ENCODE results near the gene SGPP1.
"Not testable (repeated sequence)": the region's sequence is repeated elsewhere in the genome, so short reads cannot be mapped to it uniquely, and the experiment has no call there.

SGPP1 gene, protein sequence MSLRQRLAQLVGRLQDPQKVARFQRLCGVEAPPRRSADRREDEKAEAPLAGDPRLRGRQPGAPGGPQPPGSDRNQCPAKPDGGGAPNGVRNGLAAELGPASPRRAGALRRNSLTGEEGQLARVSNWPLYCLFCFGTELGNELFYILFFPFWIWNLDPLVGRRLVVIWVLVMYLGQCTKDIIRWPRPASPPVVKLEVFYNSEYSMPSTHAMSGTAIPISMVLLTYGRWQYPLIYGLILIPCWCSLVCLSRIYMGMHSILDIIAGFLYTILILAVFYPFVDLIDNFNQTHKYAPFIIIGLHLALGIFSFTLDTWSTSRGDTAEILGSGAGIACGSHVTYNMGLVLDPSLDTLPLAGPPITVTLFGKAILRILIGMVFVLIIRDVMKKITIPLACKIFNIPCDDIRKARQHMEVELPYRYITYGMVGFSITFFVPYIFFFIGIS

DNA sequence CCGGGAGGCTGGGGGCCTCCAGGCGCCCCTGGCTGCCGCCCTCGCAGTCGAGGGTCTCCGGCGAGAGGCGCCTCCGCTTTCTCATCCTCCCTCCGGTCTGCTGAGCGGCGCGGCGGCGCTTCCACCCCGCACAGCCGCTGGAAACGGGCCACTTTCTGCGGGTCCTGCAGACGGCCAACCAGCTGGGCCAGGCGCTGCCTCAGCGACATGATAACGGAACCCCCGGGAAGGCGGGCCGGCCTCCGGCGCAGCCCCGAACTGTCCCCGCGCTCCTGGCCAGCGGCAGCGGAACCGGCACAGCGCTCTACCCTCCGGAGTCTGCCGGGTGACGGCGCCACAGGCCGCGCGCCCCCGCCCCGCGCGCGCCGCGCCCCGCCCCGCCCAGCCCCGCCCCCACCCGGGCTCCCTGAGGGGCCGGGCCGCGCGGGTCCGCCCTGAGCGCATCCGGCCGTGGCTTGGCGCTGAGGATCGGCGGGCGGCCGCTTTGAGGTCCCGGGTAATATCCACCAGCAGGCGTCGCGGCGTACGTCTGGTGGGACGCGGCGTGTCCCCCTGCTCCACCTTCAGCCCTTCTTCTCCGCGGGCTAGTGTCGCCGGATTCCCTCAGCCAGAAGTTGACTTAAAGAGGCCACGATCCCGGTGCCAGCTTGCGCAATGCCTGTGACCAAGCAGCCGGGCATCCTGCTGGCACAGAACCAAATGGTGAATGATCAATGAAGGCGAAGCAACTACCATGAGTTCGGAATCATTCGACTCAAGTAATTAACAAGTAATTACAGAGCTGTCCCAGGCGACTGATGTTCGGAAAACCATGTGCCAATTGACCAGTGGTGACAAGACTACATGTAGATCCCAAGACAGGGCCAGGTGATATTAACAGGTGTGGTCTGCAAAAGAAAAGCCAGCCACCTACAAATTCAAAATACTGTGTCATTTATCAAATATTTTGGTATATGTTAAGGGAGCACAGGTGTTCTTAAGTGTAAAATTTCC lies at the start of gene SGPP1:
TSS of gene SGPP1 (minus strand) at position 330 of the 993 bp plus-strand sequence. CDS start at position 209, 121 bp downstream.
- in situ Hi-C loops (cut with MboI; ENCODE audit: low sequenced_read_pairs): no loop called here

DNA sequence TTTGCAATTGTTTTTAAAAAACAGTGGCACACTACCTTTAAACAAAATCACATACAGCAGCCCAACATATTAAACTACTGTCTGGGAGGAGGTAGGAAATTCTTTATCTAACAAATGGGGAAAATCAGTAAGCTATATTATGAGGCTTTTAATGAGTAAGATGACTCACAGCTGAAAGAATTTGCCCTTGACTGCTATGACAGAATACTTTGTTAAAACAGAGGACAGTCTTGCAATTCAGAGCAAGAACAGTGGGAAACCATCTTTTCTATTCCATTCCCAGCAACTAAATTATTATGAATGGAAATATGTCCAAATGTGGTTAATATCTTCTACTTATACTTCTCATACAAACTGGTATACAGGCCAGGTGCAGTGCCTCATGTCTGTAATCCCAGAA lies 49.2 kb upstream of the SGPP1 start:
- in situ Hi-C loops (cut with MboI; ENCODE audit: low sequenced_read_pairs): no loop called here

DNA sequence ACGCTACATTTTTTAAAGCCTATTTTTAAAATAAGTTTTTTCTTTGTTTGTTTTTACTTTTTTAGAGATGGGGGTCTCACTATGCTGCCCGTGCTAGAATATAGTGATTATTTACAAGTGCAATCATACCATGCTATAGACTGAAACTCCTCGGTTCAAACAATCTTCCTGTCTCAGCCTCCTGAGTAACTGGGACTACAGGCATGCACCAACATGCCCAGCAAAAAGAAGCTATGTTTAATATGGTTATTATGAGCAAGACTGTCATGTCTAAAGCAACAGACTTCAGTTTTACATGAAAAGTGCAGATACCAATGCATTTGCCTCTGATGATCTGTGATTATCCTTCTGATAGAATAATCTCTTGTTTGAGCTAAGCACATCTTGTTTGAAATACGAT lies 45.6 kb upstream of the SGPP1 start:
- in situ Hi-C loops (cut with MboI; ENCODE audit: low sequenced_read_pairs): no loop called here

DNA sequence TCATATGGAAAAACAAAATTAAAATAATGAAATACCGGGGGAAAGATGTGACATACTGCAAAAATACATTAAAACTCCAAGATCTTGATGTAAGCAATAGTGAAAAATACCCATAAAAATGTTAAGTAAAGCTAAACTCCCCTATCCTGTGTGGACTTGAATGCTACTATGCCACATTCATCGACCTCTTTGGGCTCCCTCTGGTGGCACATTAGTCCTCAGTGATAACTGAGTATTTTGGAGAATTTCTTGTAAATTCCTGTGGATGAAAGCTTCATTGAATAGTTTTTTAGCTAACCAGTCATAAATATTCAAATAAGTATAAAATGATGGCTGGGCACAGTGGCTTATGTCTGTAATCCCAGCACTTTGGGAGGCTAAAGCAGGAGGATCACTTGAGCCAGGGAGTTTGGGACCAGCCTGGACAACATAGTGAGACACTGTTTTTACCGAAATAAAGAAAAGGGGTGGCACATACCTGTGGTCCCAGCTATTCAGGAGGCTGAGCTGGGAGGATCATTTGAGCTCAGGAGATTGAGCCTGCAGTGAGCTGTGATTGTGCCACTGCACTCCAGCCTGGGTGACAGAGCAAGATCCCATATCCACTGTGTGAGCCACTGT lies 42.4 kb upstream of the SGPP1 start:
- in situ Hi-C loops (cut with MboI; ENCODE audit: low sequenced_read_pairs): no loop called here

DNA sequence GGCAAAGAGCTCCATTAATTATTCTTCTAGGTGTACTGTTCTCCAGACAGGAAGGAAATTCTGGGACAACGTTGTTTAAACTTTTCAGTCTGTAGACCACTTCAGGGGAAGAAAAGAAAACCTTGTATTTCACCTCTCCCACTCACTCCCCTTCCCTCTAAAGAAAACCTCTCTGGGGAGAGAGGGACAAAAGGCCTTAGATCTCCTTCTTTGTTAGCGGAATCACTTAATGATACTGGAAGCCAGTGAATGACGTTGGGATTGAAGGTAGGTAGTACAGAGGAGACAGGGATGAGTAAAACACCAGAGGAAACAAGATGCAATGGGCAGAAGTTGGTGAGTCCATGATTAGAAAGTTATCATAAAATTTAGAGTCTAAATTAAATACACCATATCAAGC lies 38.7 kb upstream of the SGPP1 start:
- in situ Hi-C loops (cut with MboI; ENCODE audit: low sequenced_read_pairs): no loop called here

DNA sequence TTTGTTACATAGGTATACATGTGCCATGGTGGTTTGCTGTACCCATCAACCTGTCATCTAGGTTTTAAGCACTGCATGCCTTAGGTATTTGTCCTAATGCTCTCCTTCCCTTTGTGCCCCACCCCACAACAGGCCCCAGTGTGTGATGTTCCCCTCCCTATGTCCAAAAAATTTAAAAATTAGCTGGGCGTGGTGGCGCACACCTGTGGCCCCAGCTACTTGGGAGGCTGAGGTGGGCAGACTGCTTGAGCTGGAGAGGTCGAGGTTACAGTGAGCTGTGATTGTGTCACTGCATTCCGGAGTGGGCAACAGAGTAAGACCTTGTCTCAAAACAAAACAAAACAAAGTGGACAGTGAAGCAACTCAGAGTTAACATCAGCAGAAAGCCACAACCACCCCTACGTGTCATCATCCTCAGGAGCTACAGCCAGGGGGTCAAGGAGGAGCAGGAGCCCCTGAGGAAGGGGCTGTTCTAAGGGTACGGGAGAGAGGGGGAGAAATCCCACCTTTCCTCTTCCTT lies 36.8 kb upstream of the SGPP1 start:
- in situ Hi-C loops (cut with MboI; ENCODE audit: low sequenced_read_pairs): no loop called here

DNA sequence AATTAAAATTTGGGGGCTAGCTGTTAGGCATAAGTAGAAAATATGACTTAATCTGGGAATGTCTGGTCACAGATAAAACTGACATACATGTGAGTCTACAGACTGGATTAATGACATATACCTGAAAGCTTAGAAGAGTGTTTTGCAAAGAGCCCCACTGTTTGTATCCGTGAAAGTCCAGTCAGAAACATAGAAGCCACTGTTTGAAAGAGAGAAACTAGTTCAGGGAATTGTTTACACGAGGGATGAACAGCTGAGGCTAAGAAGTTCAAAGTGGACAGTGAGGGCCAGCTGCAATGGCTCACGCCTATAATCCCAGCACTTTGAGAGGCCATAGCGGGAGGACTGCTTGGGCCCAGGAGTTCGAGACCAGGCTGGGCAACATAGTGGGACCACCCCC lies 36.2 kb upstream of the SGPP1 start:
- in situ Hi-C loops (cut with MboI; ENCODE audit: low sequenced_read_pairs): no loop called here

DNA sequence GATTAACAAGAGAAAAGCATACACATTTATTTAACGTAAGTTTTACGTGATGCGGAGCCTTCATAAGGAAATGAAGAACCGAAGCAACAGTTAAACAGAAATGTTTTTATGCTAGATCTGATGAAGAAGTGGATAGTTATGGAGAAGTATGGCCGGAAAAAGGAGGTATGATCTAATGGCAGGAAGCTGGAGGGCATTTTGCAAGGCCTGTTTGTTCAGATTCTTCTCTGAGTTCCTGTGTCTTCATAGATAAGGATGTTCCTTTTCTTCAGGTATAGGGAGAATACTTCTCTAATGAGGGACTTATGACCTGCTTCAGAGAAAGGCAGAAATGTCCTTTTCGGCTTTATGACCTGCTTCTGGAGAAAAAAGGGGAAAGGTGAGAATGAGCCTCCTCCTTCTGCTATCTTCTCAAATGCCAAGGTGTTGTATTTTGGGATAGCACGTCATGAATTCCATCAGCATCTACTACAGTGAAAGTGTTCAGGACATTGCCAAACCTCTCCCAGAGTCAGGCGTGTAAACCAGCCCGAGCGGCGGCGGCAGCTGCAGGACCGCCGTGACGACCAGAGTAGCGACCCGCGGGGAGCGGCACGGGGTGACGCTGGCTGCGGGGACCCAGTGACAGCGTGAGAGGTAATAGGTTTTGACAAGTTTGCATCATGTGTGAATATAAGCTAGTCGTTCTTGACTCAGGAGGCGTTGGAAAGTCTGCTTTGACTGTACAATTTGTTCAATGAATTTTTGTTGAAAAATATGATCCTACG lies 33.7 kb upstream of the SGPP1 start:
- in situ Hi-C loops (cut with MboI; ENCODE audit: low sequenced_read_pairs): no loop called here

DNA sequence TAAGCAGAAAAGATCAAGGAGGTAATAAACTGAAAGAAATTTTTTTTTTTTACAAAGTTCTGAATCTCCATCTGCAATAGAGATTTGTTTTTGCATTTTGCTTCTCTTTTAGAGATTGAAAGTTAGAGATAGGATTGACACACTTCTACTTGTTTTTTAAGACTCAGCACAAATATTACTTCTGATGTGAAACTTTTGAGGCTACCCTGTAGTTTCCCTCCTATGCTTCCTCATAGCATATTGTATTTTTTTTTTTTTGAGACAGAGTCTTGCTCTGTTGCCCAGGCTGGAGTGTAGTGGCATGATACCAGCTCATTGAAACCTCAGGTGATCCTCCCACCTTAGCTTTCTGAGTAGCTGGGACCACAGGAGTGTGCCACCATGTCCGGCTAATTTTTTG lies 32.1 kb upstream of the SGPP1 start:
- in situ Hi-C loops (cut with MboI; ENCODE audit: low sequenced_read_pairs): no loop called here

DNA sequence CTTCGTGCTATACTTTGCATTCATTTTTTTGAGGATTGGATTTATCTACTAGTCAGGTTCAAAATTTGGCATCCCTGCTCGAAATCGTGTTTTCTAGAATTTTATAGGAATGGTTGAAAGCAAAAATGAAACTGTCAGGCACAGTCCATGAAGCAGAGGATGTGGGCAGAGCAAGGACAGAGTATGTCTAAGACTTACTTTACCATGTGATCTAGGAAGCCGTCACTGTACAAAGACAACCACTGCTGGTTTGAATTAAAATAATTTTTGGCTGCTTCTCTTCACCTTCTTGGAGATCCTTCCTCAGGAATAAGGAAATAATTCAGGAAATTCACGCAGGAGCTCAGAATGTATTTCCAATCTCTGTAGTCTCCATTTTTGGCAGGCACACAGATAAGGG lies 31.6 kb upstream of the SGPP1 start:
- in situ Hi-C loops (cut with MboI; ENCODE audit: low sequenced_read_pairs): no loop called here

DNA sequence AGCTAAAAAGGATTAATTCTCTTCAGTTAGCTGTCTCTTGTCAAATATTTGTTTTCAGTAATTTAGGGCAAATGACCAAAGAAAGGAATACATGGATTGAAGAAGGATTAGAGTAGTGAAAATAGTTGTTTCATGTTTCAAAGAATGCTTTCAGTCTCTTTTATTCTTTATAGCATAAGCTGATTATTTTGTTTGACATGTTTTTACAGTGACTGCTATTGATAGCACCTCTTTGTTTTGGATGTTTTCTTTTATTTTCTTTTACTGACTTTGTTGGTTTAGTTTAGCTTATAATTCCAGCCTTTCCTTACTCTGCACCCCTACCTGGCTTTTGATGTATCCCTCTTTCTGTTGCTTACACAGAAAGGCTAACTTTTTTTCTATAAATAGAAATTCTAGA lies 29.3 kb upstream of the SGPP1 start:
- in situ Hi-C loops (cut with MboI; ENCODE audit: low sequenced_read_pairs): no loop called here

DNA sequence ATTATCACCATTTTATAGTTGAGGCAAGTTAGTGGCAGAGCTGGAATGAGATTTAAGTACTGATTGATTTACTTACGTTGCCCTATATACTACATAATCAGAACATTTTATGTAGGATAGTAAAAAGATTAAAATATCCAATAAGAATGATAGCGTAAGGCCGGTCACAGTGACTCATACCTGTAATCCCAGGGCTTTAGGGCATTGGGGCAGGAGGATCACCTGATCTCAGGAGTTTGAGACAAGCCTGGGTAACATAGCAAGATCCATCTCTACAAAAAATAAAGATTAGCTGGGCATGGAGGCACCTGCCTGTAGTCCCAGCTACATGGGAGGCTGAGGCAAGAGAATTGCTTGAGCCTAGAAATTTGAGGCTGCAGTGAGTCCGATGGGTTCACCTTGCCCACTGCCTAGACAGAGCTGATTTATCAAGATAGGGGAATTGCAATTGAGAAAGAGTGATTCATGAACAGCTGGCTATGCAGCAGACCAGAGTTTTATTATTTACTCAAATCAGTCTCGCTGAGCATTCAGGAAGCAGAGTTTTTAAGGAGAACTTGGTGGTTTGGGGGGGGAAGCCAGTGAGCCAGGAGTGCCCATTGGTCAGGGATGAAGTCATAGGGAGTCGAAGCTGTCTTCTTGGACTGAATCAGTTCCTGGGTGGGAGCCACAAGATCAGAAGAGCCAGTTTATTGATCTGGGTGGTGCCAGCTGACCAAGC lies 24.7 kb upstream of the SGPP1 start:
- in situ Hi-C loops (cut with MboI; ENCODE audit: low sequenced_read_pairs): no loop called here

DNA sequence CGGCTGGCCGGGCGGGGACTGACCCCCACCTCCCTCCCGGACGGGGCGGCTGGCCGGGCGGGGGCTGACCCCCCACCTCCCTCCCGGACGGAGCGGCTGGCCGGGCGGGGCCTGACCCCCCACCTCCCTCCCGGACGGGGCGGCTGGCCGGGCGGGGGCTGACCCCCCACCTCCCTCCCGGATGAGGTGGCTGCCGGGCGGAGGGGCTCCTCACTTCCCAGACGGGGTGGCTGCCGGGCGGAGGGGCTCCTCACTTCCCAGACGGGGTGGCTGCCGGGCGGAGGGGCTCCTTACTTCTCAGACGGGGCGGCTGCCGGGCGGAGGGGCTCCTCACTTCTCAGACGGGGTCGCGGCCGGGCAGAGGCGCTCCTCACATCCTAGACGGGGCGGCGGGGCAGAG lies 23.2 kb upstream of the SGPP1 start:
- in situ Hi-C loops (cut with MboI; ENCODE audit: low sequenced_read_pairs): not testable (repeated sequence)

DNA sequence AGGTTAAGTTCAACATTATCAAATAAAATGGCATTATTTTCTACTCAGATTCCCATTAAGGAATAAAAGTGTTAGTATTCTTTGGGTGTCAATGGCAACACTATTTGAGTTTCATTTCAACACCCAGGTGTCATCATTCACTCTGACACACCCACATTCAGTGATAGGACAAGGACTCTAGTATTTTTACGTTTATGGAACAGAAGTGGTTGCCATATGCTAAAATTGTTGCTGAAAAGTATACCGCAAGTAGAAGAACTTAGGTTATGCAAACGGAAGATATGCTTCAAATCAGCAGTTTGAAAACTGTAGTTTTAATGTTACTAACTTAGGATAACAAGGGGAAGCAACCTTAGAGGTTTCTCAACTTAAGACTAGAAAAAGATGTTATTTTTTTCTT lies 20.0 kb upstream of the SGPP1 start:
- in situ Hi-C loops (cut with MboI; ENCODE audit: low sequenced_read_pairs): no loop called here

DNA sequence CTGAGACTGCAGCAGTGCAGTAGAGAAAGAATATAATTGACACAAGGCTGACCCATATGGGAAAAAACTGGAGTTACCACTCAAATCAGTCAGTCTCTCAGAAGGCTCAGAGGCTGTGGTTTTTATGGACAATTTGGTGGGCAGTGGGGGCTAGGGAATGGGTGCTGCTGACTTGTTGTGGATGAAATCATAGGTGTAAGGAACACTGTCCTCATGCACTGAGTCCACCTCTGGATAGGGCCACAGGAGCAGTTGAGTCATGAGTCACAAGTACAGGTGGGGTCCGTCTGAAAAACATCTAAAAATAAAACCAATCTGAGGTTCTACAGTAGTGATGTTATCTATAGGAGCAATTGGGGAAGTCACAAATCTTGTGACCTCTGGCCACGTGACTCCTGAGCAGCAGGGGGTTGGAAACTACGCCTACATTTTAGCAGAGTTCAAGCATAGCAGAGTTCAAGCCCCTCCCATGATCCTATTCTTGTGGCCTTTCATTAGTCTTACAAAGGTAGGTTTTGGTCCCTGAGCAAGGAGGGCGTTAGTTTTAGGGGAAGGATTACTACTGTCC lies 18.1 kb upstream of the SGPP1 start:
- in situ Hi-C loops (cut with MboI; ENCODE audit: low sequenced_read_pairs): no loop called here

DNA sequence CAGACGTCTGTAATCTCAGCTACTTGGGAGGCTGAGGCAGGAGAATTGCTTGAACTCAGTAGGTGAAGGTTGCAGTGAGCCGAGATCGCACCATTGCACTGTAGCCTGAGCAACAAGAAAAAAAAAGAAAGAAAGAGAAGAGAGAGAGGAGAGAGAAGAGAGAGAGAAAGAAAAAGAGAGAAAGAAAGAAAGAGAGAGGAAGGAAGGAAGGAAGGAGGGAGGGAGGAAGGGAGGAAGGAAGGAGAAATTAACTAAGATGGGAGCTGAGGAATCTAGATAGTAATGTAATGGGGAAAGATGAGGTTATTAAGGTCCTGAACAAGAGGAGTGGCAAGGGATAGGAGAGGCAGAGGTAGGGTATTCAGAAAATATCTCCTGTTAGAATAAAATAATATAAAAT lies 17.4 kb upstream of the SGPP1 start:
- in situ Hi-C loops (cut with MboI; ENCODE audit: low sequenced_read_pairs): no loop called here

DNA sequence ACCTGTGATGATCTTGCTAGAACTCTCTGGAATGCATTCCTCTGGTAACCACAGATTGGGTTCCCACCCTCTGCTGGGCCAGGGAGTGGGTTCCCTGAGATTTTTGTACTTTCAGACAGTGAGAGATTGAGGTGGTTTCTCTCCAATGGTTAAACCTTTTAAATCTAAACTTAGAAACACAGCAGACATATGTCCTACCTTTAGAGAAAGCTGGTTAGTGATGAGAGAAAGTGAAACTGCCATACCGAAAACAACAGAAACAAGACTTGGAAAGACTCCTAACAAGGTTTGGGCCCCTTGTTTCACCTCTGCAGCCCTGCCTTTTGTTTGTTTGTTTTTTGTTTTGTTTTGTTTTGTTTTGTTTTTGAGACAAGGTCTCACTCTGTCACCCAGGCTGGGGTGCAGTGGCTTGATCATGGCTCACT lies 9.7 kb upstream of the SGPP1 start:
- in situ Hi-C loops (cut with MboI; ENCODE audit: low sequenced_read_pairs): no loop called here

DNA sequence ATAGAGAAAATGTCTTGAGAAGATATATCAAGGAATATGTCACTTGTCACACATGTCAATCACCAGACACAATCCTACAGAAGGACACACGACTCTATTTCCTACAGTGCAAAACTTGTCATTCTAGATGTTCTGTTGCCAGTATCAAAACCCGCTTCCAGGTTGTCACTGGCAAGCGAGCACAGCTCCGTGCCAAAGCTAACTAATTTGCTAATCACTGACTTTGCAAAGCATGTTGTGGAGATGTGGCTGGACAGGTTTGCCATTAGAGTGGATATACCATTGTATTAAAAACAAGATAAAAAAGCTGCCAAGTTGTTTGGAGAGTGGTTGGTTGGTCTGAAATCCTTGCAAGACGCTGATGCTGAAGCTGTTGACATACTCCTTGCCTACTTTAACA lies 7.9 kb upstream of the SGPP1 start:
- in situ Hi-C loops (cut with MboI; ENCODE audit: low sequenced_read_pairs): no loop called here

DNA sequence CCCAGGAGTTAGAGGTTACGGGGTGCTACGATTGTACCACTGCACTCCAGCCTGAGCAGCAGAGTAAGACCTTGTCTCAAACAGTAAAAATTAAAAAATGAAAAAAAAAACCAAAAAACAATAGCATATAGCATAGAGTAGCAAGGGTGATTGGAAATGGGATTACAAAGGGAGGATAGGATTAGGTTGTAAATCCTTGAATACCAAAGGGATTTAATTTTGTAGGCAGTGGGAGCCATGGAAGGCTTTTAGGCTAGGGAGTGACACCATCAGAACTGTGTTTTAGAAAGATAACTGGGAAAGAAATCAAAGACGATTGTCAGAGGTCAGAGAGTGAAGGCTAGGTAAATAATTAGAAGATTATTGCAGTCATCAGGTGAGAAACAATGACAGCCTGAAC lies 2.8 kb upstream of the SGPP1 start:
- in situ Hi-C loops (cut with MboI; ENCODE audit: low sequenced_read_pairs): no loop called here
